H1 (cell line): ENCODE measurements around the gene WDR48. TPM values are rescaled to one million over a fixed set of nuclear protein-coding genes. Genes with fewer than 3 reads are reported as not detected.

Experiments
- CTCF ChIA-PET: fragments of 300-600 bp; sonication (Branson Sonifier 250); formaldehyde crosslinking; loops from one replicate; lab custom pipeline; 2021; ENCODE audit not compliant: partially characterized antibody; lab: Charles Lee
- POLR2A ChIA-PET: fragments of 300-600 bp; sonication (Branson Sonifier 250); formaldehyde crosslinking; loops from one replicate; lab custom pipeline; 2021; ENCODE audit warnings: inconsistent platforms; ENCODE audit not compliant: partially characterized antibody; lab: Charles Lee
- DNase-seq, 2 experiments: peaks; one replicate each; pipeline versions ENCODE4 v3.0.0 to v3.0.0-alpha.2; 2010 to 2022; ENCODE audit warnings: low spot score in 2 of 2, low read depth in 1 of 2, mixed read lengths in 1 of 2
- FAIRE-seq: peaks from 2 replicates; lab custom pipeline; 2011; peaks lifted over from hg19 to GRCh38; lab: Jason Lieb, UNC
- H2AFZ ChIP-seq: 2 replicates; pipeline ENCODE4 v1.8.1; 2012; ENCODE audit warnings: low read length, inconsistent platforms
- H2AK5ac ChIP-seq: 2 replicates; pipeline ENCODE4 v1.6.1; 2013; ENCODE audit warnings: low read depth, low read length
- H2BK120ac ChIP-seq: replicated peaks from 2 replicates; pipeline ENCODE3; 2013; ENCODE audit warnings: low read depth, low read length, inconsistent platforms
- H2BK12ac ChIP-seq: 2 replicates; pipeline ENCODE4 v1.6.1; 2013; ENCODE audit warnings: low read depth, low read length
- H2BK15ac ChIP-seq: 2 replicates; pipeline ENCODE4 v1.6.1; 2013; ENCODE audit warnings: low read length
- H2BK20ac ChIP-seq: 2 replicates; pipeline ENCODE4 v1.6.1; 2013; ENCODE audit warnings: low read length
- H2BK5ac ChIP-seq: 2 replicates; pipeline ENCODE4 v1.6.1; 2013; ENCODE audit warnings: low read depth, low read length
- H3K14ac ChIP-seq: 2 replicates; pipeline ENCODE4 v1.6.1; 2013; ENCODE audit warnings: inconsistent platforms; ENCODE audit not compliant: insufficient read length
- H3K18ac ChIP-seq: 2 replicates; pipeline ENCODE4 v1.6.1; 2013; ENCODE audit warnings: low read length; ENCODE audit errors: extremely low read depth
- H3K23ac ChIP-seq: 2 replicates; pipeline ENCODE4 v1.6.1; 2013; ENCODE audit warnings: inconsistent platforms; ENCODE audit not compliant: insufficient read length
- H3K23me2 ChIP-seq: 2 replicates; pipeline ENCODE4 v1.6.1; 2013; ENCODE audit warnings: low read depth, low read length
- H3K27ac ChIP-seq: 2 replicates; pipeline ENCODE4 v1.6.1; 2011; ENCODE audit warnings: low read depth, low read length, inconsistent platforms
- H3K27me3 ChIP-seq, 4 experiments: replicated peaks in 1 of 4; 1 replicate in 1 of 4; 2 replicates in 3 of 4; pipeline versions ENCODE4 v1.6.1 to v1.8.1; 2011 to 2013; ENCODE audit warnings: low read length in 3 of 4, mild to moderate bottlenecking in 3 of 4, inconsistent platforms in 2 of 4, mixed read lengths in 2 of 4, moderate library complexity in 1 of 4; ENCODE audit not compliant: control insufficient read depth in 3 of 4, insufficient read depth in 3 of 4; ENCODE audit errors: extremely low read depth in 1 of 4
- H3K36me3 ChIP-seq, 4 experiments: 2 replicates each; pipeline versions ENCODE4 v1.6.1 to v1.8.1; 2011 to 2013; ENCODE audit warnings: mild to moderate bottlenecking in 4 of 4, low read length in 3 of 4, moderate library complexity in 2 of 4, control low read depth in 1 of 4, inconsistent platforms in 1 of 4; ENCODE audit not compliant: insufficient read depth in 4 of 4, control insufficient read depth in 2 of 4
- H3K4ac ChIP-seq: replicated peaks from 2 replicates; pipeline ENCODE3; 2013; ENCODE audit warnings: low read length, low read depth, mixed read lengths, inconsistent platforms; ENCODE audit not compliant: insufficient read length
- H3K4me1 ChIP-seq, 4 experiments: replicated peaks in 1 of 4; 1 replicate in 1 of 4; 2 replicates in 3 of 4; pipeline versions ENCODE4 v1.6.1 to v1.8.1; 2011 to 2013; ENCODE audit warnings: low read length in 3 of 4, inconsistent platforms in 2 of 4, mixed read lengths in 1 of 4; ENCODE audit not compliant: insufficient read depth in 4 of 4, control insufficient read depth in 3 of 4
- H3K4me2 ChIP-seq, 2 experiments: 2 replicates each; pipeline versions ENCODE4 v1.6.1 to v1.8.1; 2011 to 2013; ENCODE audit warnings: low read depth in 2 of 2, low read length in 2 of 2, control low read depth in 1 of 2, inconsistent platforms in 1 of 2, mild to moderate bottlenecking in 1 of 2; ENCODE audit not compliant: insufficient read depth in 1 of 2
- H3K4me3 ChIP-seq, 4 experiments: fragments of 200-600, 300-600 bp in 1 of 4; sonication (generic), shearing (Covaris generic), sonication (Bioruptor Twin) in 1 of 4; 2 replicates each; pipeline versions ENCODE4 v1.5.1 to v1.8.1; 2011 to 2016; ENCODE audit warnings: low read length in 4 of 4, low read depth in 3 of 4, control low read depth in 2 of 4, inconsistent platforms in 2 of 4, mild to moderate bottlenecking in 2 of 4, mixed read lengths in 1 of 4, moderate library complexity in 1 of 4; ENCODE audit not compliant: insufficient read depth in 2 of 4; ENCODE audit errors: extremely low read depth in 1 of 4
- H3K56ac ChIP-seq: replicated peaks from 2 replicates; pipeline ENCODE3; 2013; ENCODE audit warnings: low read depth, mild to moderate bottlenecking, mixed read lengths, low read length, inconsistent platforms; ENCODE audit not compliant: insufficient read length
- H3K79me1 ChIP-seq: 2 replicates; pipeline ENCODE4 v1.6.1; 2013; ENCODE audit warnings: low read depth, low read length, control low read depth
- H3K79me2 ChIP-seq, 2 experiments: 2 replicates each; pipeline versions ENCODE4 v1.6.1 to v1.8.1; 2012 to 2013; ENCODE audit warnings: low read length in 2 of 2, mild to moderate bottlenecking in 2 of 2, inconsistent platforms in 1 of 2; ENCODE audit not compliant: insufficient read depth in 2 of 2, control insufficient read depth in 1 of 2
- H3K9ac ChIP-seq, 4 experiments: replicated peaks in 1 of 4; 1 replicate in 1 of 4; 2 replicates in 3 of 4; pipeline versions ENCODE4 v1.6.1 to v1.8.1; 2011 to 2013; ENCODE audit warnings: low read depth in 3 of 4, low read length in 3 of 4, control low read depth in 2 of 4, mild to moderate bottlenecking in 2 of 4, moderate library complexity in 2 of 4, inconsistent platforms in 1 of 4; ENCODE audit errors: extremely low read depth in 1 of 4
- H3K9me3 ChIP-seq, 2 experiments: 2 replicates each; pipeline versions ENCODE4 v1.6.1 to v1.8.1; 2012 to 2013; ENCODE audit warnings: mild to moderate bottlenecking in 2 of 2, moderate library complexity in 2 of 2, control low read depth in 1 of 2, inconsistent platforms in 1 of 2, low read depth in 1 of 2, low read length in 1 of 2, mixed read lengths in 1 of 2; ENCODE audit not compliant: insufficient read depth in 2 of 2
- H4K20me1 ChIP-seq, 2 experiments: replicated peaks in 1 of 2; 2 replicates each; pipeline versions ENCODE3 to v1.8.1; 2011 to 2013; ENCODE audit warnings: inconsistent platforms in 2 of 2, low read length in 2 of 2, mild to moderate bottlenecking in 1 of 2; ENCODE audit not compliant: insufficient read depth in 2 of 2, control insufficient read depth in 1 of 2
- H4K5ac ChIP-seq: 2 replicates; pipeline ENCODE4 v1.6.1; 2013; ENCODE audit warnings: low read length, low read depth, mixed read lengths, inconsistent platforms; ENCODE audit not compliant: insufficient read length
- H4K8ac ChIP-seq: 2 replicates; pipeline ENCODE4 v1.8.0; 2013; ENCODE audit warnings: mild to moderate bottlenecking, moderate library complexity, low read length, inconsistent platforms; ENCODE audit not compliant: insufficient read depth; ENCODE audit errors: extremely low read depth
- H4K91ac ChIP-seq: replicated peaks from 2 replicates; pipeline ENCODE3; 2013; ENCODE audit warnings: low read length, mixed read lengths, inconsistent platforms; ENCODE audit not compliant: insufficient read length
- CEBPB ChIP-seq: IDR thresholded peaks from 2 replicates; pipeline ENCODE4 v1.6.1; 2012; ENCODE audit warnings: low read depth, low read length
- EGR1 ChIP-seq: IDR thresholded peaks from 2 replicates; pipeline ENCODE4 v1.6.1; 2011; ENCODE audit warnings: low read depth, low read length, borderline replicate concordance
- EP300 ChIP-seq, 2 experiments: IDR thresholded peaks; 1 replicate in 1 of 2; 2 replicates in 1 of 2; pipeline ENCODE4 v1.6.1; 2011 to 2012; ENCODE audit warnings: low read depth in 2 of 2, low read length in 2 of 2, mild to moderate bottlenecking in 2 of 2, borderline replicate concordance in 1 of 2, inconsistent platforms in 1 of 2, moderate library complexity in 1 of 2
- EZH2 ChIP-seq: fragments of 200-600 bp; sonication (generic); IDR thresholded peaks from 2 replicates; pipeline ENCODE4 v1.7.1; 2012; ENCODE audit warnings: low read depth, mild to moderate bottlenecking, moderate library complexity, low read length, inconsistent platforms; ENCODE audit not compliant: severe bottlenecking
- HDAC6 ChIP-seq: IDR thresholded peaks from one replicate; pipeline ENCODE4 v1.7.1; 2012; ENCODE audit warnings: low read depth, mild to moderate bottlenecking, inconsistent platforms, low read length, moderate library complexity
- JUND ChIP-seq: IDR thresholded peaks from 2 replicates; pipeline ENCODE4 v1.6.1; 2011; ENCODE audit warnings: mild to moderate bottlenecking, improper control_type of control experiment, low read length
- RAD21 ChIP-seq, 2 experiments: IDR thresholded peaks in 1 of 2; conservative IDR thresholded peaks in 1 of 2; 2 replicates each; pipeline ENCODE4 v1.6.1; 2011; ENCODE audit warnings: low read depth in 2 of 2, low read length in 2 of 2, improper control_type of control experiment in 1 of 2, inconsistent platforms in 1 of 2, mild to moderate bottlenecking in 1 of 2, moderate library complexity in 1 of 2
- RNF2 ChIP-seq: fragments of 200-900, 300-1000 bp; sonication (generic); IDR thresholded peaks from 2 replicates; pipeline ENCODE4 v1.7.1; 2016; ENCODE audit warnings: borderline replicate concordance, low read depth, mild to moderate bottlenecking, antibody characterized with exemption, low read length; ENCODE audit not compliant: poor library complexity, severe bottlenecking; ENCODE audit errors: missing control alignments
- SIN3A ChIP-seq, 2 experiments: IDR thresholded peaks in 1 of 2; conservative IDR thresholded peaks in 1 of 2; 2 replicates each; pipeline ENCODE4 v1.6.1; 2011 to 2012; ENCODE audit warnings: low read length in 2 of 2, improper control_type of control experiment in 1 of 2, low read depth in 1 of 2, mild to moderate bottlenecking in 1 of 2
- WGBS, 2 experiments: shearing (Covaris generic) in 1 of 2; methylation state at CpG; one replicate each; pipeline versions ENCODE4 v1.1.6 to v1.1.7; 2013 to 2015; ENCODE audit warnings: low lambda C conversion rate in 2 of 2, mixed read lengths in 2 of 2, inconsistent platforms in 1 of 2, low coverage in 1 of 2, missing lambda C conversion rate in 1 of 2; ENCODE audit not compliant: insufficient replicate concordance in 2 of 2, insufficient coverage in 1 of 2, insufficient read length in 1 of 2; ENCODE audit errors: extremely low coverage in 1 of 2, missing lambda C conversion rate in 1 of 2; 5-methylcytosine and 5-hydroxymethylcytosine counted together
- polyA plus RNA-seq, 7 experiments: library from polyadenylated mRNA; depleted of rRNA in 3 of 7; stranded (reverse) in 5 of 7; unstranded in 2 of 7; fragments of >200 nt in 5 of 7; fragments of 200-250 nt in 2 of 7; gene quantifications; 1 replicate in 5 of 7; 2 replicates in 1 of 7; 4 replicates in 1 of 7; pipeline versions ENCODE4 v1.2.1 to v1.2.3, GENCODE V29; 2011 to 2013; ENCODE audit warnings: missing spikeins in 2 of 7, mixed read lengths in 2 of 7
- total RNA-seq: library from RNA; stranded (reverse); fragmentation: NEBNext Ultra II Directional; extraction: Animal tissue kit (Norgen Biotek cat#: 25700); gene quantifications from 2 replicates; pipeline ENCODE4 v1.2.1, GENCODE V29; 2021

WDR48 gene
- total and polyA plus RNA-seq, 2 of the 8 experiments (the other 6 are each of a cell fraction or from before 2014, with no cell fraction given) = 21.2 to 54.1 TPM

GRCh38 chr3:39133093-39133490, 81.3 kb downstream of the WDR48 start:
- TF ChIP-seq EZH2 = no peak
- no peak for TF ChIP-seq RAD21 (IDR thresholded peaks at IDR 0.05 in 1 of 2, conservative IDR thresholded peaks at IDR 0.05 in 1 of 2; ENCODE audit: low read depth in 2 of 2, low read length in 2 of 2)
- TF ChIP-seq HDAC6 = no peak
- TF ChIP-seq JUND = no peak
- TF ChIP-seq EGR1 = no peak
- no peak for TF ChIP-seq RNF2
- no peak for TF ChIP-seq SIN3A (conservative IDR thresholded peaks at IDR 0.05 in 1 of 2, IDR thresholded peaks at IDR 0.05 in 1 of 2; ENCODE audit: low read depth in 1 of 2, low read length in 2 of 2)
- no peak for TF ChIP-seq EP300 (IDR thresholded peaks at IDR 0.05; ENCODE audit: borderline replicate concordance in 1 of 2, low read depth in 2 of 2, low read length in 2 of 2)
- no peak for TF ChIP-seq CEBPB
- no peak overlapping the region for H3K4ac ChIP-seq
- no peak overlapping the region for H2AK5ac ChIP-seq
- H2BK5ac ChIP-seq = no peak overlapping the region
- H4K91ac ChIP-seq = no peak overlapping the region
- H3K14ac ChIP-seq = no peak overlapping the region
- no peak overlapping the region for H3K4me3 ChIP-seq
- no peaks in the 10 kb centered on the region for H3K23me2 ChIP-seq
- H2BK20ac ChIP-seq = no peak overlapping the region
- DNase-seq (no peak), FAIRE-seq (no peak)
- H3K4me2 ChIP-seq = no peak overlapping the region
- ChIA-PET POLR2A (interaction anchor here (1.3 kb wide), 1 partner anchor 275 kb away, joined by 6 read pairs; no protein-coding TSS in a partner anchor), CTCF (interaction anchor here (0.9 to 12.8 kb wide), 4 partner anchors 14 to 155 kb away, joined by 3 to 366 read pairs (median 23); partner anchors contain the start of gene XIRP1)
- no peak overlapping the region for H3K56ac ChIP-seq
- H3K27ac ChIP-seq = no peak overlapping the region
- no peak overlapping the region for H4K5ac ChIP-seq
- H3K23ac ChIP-seq = no peak overlapping the region
- no peaks in the 10 kb centered on the region for H3K9me3 ChIP-seq
- no peaks in the 10 kb centered on the region for H4K20me1 ChIP-seq
- H2BK15ac ChIP-seq = no peak overlapping the region
- no peaks in the 10 kb centered on the region for H3K4me1 ChIP-seq
- no peaks in the 10 kb centered on the region for H3K27me3 ChIP-seq
- no peaks in the 10 kb centered on the region for H3K36me3 ChIP-seq
- H3K9ac ChIP-seq = no peak overlapping the region
- no peaks in the 10 kb centered on the region for H3K79me2 ChIP-seq
- no peak overlapping the region for H2AFZ ChIP-seq
- H2BK12ac ChIP-seq = no peak overlapping the region
- no peak overlapping the region for H4K8ac ChIP-seq
- no peak overlapping the region for H3K18ac ChIP-seq
- no peaks in the 10 kb centered on the region for H3K79me1 ChIP-seq
- 88% methylated on average over 1 of the region's 1 CpG; no CpG with 5 or more reads in 1 of the 2 experiments for WGBS, 2 experiments
- no peak overlapping the region for H2BK120ac ChIP-seq
